ENCODE results near the gene MR1. TPM values are rescaled to one million over a fixed set of nuclear protein-coding genes. Genes with fewer than 3 reads are reported as not detected.

Gene MR1
- 1 to 10 TPM; 5.3 to 7.5 TPM for total RNA-seq
- long read RNA-seq, full-length matches to known transcripts: 5 of 5 reads
- long read RNA-seq, partial matches to known transcripts: 0 of 5 reads
- long read RNA-seq, other reads (novel, unspliced or antisense): 0 of 5 reads

GRCh38 chr1:181033799-181034451 lies at the start of gene MR1:
TSS of gene MR1 (plus strand) at chr1:181033983. CDS start at chr1:181034008, 25 bp downstream.
- intact Hi-C loops (cut with DNase I, micrococcal nuclease): no loop called here
- no peak for DNase-seq
- peak; percentile 92 for ATAC-seq

DNA sequence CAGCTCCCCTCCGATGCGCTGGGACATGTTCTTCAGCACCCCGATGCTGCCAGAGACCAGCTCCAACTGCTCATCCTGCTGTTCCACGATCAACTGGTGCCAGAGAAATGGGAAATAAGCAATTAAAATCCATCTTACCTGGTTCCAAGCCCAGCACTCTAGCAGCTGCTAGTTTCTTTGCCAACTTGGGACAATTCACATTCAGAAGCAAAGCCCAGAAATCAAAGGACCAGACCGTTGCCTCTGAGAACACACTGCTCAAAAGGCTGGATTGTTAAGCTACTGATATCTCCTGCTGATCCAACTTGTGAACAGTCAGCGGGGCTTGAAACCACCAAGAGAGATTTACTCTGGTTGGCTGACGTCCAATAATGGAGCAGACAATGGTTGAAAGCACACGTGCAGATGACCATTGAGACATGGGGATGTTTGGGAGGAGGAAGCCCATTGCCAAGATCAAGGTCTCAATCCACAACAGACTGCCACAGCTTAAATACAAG lies 45.5 kb upstream of the MR1 start:
- intact Hi-C loops (cut with DNase I, micrococcal nuclease): no loop called here
- ATAC-seq: no peak
- no peak for DNase-seq

DNA sequence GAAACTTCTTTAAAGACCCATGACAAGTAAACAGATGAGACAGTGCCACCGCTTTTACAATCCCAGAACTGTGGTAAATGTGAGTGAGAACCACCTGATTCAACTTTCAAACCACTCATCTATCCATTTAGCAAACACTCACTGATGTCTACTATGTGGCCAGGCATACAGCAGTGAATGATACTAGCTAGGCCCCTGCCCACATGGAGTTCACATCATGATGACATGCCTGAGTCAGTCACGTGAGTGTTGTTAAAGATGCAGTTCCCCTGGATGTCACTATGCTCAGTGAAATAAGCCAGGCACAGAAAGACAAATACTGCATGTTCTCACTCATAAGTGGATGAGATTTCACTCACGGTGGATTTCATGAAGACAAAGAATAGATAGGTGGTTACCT lies 39.5 kb upstream of the MR1 start:
- intact Hi-C loops (cut with DNase I, micrococcal nuclease): no loop called here
- DNase-seq (no peak), ATAC-seq (no peak)

- ATAC-seq (no peak), DNase-seq (no peak)
- intact Hi-C loops (cut with DNase I, micrococcal nuclease): no loop called here
These were observed 35.8 kb upstream of the MR1 start for GRCh38 chr1:180997843-180998504.

DNA sequence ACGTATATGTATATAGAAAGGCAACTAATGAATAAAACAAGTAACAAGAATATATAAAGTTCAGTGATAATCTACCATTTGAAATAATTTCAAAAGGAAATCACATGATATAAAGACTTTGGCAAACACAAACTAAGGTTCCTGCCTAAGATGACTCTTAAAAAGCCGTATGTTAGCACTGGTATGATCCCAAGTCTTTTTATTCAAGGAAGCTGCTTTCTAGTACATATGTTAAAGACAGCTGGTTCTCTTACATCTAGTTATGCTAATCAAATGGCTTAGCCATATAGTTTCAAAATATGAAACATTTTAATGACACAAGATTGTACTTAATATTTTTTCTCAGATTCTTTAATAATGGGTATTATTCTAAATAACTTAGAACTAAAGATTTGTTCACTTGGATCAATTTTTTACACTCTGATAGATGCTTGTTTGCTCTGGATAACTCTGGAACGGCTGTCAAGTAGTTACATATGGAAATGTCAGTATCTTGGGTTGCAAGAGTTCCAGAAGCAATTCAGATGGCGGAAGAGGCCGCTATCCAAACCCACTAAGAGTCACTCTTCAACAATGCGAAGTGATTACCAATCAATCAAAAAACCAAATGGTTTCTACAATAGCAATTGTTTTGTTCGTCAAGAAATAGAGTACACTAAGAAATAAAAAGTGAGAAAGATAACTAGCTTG lies 32.5 kb upstream of the MR1 start:
- intact Hi-C loops (cut with DNase I, micrococcal nuclease): no loop called here
- no peak for ATAC-seq

DNA sequence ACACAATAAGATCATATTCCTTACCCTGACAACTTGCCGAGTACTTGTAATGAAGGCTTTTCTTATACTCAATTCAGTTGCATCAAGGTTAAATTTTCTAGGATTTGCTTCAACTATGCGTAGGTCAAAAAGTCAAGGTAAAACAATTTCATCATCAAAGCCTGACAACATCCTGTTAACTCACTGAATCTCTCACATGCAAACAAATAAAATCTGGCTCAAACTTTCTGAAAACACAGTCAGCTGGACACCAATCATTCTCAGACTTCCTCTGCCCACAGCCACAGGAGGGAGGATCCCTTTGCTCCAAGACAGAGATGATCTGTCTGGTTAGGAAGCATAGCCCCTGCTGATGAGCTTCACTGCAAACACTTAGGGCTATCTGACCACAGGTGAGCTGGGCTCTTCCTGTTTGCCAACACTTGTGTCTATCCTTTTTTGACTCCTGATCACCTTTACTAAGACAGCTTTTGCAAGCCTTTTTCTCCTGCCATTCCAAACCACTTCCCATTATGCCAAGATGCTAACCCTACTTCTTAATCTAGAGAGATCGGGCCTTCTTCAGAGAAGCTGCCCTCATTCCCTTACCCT lies 31.1 kb upstream of the MR1 start:
- ATAC-seq (no peak), DNase-seq (no peak)
- intact Hi-C loops (cut with DNase I, micrococcal nuclease): no loop called here

More for the DNA sequence above, 32.5 kb upstream of the MR1 start:
- DNase-seq: no peak

- intact Hi-C loops (cut with DNase I, micrococcal nuclease): loop anchor here in 1 of 2 donors (10.0 kb wide), 1 partner anchor 76 kb away; no protein-coding TSS in a partner anchor
- ATAC-seq (no peak), DNase-seq (no peak)
These were observed 23.0 kb upstream of the MR1 start for GRCh38 chr1:181010789-181011188.

- ATAC-seq (no peak), DNase-seq (no peak)
- intact Hi-C loops (cut with DNase I, micrococcal nuclease): loop anchor here in 1 of 2 donors (10.0 kb wide), 1 partner anchor 77 kb away; no protein-coding TSS in a partner anchor
These were observed 22.2 kb upstream of the MR1 start for GRCh38 chr1:181011301-181012202.

DNA sequence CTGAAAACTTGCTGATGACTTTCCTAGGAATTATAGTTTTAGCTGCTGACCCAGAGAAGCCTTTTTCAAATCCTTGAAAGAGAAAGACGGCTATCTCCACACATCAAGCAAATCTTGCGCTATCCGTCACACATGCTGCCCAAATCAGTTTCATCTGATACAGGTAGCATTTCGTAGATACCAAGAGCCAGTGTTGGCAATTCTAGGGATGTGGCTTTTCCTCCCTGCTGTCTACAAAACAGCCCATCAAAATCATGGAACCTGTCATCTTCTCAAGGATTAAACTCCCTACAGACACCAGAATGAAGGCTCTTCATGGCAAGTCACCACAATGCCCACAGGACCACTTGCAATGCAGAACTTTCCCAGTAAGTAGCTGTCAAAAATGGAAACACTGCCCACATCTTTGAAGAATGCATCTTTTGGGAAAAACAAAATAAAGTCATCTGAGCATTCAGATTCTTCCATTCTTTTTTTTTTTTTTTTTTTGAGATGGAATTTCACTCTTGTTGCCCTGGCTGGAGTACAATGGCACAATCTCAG lies 21.5 kb upstream of the MR1 start:
- DNase-seq: no peak
- no peak for ATAC-seq
- intact Hi-C loops (cut with DNase I, micrococcal nuclease): loop anchor here in 1 of 2 donors (10.0 kb wide), 1 partner anchor 77 kb away; no protein-coding TSS in a partner anchor

- DNase-seq (no peak), ATAC-seq (no peak)
- intact Hi-C loops (cut with DNase I, micrococcal nuclease): loop anchor here in 1 of 2 donors (10.0 kb wide), 1 partner anchor 78 kb away; no protein-coding TSS in a partner anchor
These were observed 20.6 kb upstream of the MR1 start for GRCh38 chr1:181013144-181013543.

- no peak for ATAC-seq
- DNase-seq: no peak
- intact Hi-C loops (cut with DNase I, micrococcal nuclease): loop anchor here in 1 of 2 donors (10.0 kb wide), 1 partner anchor 80 kb away; no protein-coding TSS in a partner anchor
These were observed 19.1 kb upstream of the MR1 start for GRCh38 chr1:181014477-181015250.

- intact Hi-C loops (cut with DNase I, micrococcal nuclease): loop anchor here in 1 of 2 donors (10.0 kb wide), 1 partner anchor 80 kb away; no protein-coding TSS in a partner anchor
- no peak for ATAC-seq
- no peak for DNase-seq
These were observed 18.6 kb upstream of the MR1 start for GRCh38 chr1:181015251-181015615.

GRCh38 chr1:181016563-181016962 lies 17.2 kb upstream of the MR1 start:
- intact Hi-C loops (cut with DNase I, micrococcal nuclease): loop anchor here in 1 of 2 donors (10.0 kb wide), 1 partner anchor 82 kb away; no protein-coding TSS in a partner anchor
- DNase-seq: no peak
- ATAC-seq: no peak

DNA sequence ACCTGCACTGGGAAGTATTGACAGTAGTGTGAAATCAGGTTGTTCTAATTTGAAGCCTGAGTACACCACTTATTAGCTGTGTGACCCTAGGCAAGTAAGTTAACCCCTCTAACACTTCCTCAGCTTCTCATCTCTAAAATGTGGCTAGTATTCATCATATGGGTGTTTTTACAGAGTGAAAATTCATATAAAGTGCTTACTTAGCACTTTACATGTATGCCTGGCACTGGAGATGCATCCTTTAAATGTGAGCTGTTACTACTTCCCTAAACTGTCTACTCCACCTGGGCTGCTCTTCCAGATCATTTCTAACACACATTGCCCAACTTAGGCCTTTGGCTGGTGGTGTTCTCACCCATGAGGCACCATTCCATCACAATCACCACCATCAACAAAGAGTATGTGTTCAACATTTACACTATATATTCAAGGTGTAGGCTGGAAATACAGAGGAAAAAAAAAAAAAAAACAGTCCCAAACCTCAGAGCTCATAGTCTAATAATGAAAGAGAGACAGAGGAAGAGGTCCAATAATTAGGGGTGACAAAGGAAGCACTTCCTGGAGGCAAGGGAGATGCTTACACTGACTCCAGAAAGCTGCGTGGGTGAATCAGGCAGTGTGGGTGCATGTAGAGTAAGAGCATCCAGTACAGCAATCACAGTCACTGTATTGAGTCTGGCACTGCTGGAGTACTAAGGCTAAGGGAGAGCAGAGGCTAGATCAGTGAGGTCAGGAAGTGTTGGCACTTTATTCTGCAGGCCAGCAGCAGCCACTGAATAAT lies 14.7 kb upstream of the MR1 start:
- ATAC-seq (no peak), DNase-seq (no peak)
- intact Hi-C loops (cut with DNase I, micrococcal nuclease): loop anchor here in 1 of 2 donors (10.0 kb wide), 1 partner anchor 84 kb away; no protein-coding TSS in a partner anchor

DNA sequence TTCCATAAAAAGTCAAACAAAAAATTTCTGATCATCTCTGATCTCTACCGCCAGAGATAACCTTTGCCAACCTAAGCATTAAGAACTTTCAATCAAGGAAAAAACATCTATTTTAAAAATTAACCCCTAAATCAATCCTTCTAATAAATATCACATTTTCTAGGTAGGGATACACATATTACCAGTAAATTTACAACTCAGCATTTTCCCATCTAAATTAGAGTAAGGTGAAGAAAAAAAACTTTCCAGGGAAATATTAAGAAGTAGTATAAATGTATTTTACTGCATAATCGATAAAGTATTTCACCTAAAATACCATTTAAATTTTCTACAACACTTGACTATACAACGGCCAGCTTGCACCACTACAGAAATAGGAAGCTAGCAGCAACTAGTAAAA lies 12.6 kb upstream of the MR1 start:
- DNase-seq: no peak
- intact Hi-C loops (cut with DNase I, micrococcal nuclease): no loop called here
- ATAC-seq: no peak

GRCh38 chr1:181021811-181022434 lies 11.9 kb upstream of the MR1 start:
- peak; percentile 46 for ATAC-seq

More at GRCh38 chr1:181021811-181022434, 11.9 kb upstream of the MR1 start:
- peak; percentile 55 to 67 for DNase-seq
- intact Hi-C loops (cut with DNase I, micrococcal nuclease): no loop called here

All from left colon (tissue), 2 donors.